Right atrium auricular region (tissue), 2 donors: ENCODE results near the gene SIX2. TPM values are rescaled to one million over a fixed set of nuclear protein-coding genes. Genes with fewer than 3 reads are reported as not detected.
A peak's percentile ranks its signal among the peaks of the same experiment; 100 is the strongest.

Experiments
- DNase-seq: peaks from one replicate; pipeline ENCODE4 v3.0.0-alpha.2; 2019; ENCODE audit warnings: low spot score
- H3K27ac ChIP-seq, 2 donors: fragments of 200-600 bp; sonication (generic); 1 replicate in 1 of 2; 2 replicates in 1 of 2; pipeline ENCODE4 v1.5.1; 2016 to 2019
- H3K27me3 ChIP-seq, 2 donors: fragments of 200-600 bp; sonication (generic); one replicate each; pipeline versions ENCODE4 v1.5.1 to v1.6.0; 2017 to 2019
- H3K36me3 ChIP-seq: fragments of 200-600 bp; sonication (generic); one replicate; pipeline ENCODE4 v1.5.1; 2016
- H3K4me1 ChIP-seq, 2 donors: fragments of 200-600 bp; sonication (generic); one replicate each; pipeline versions ENCODE4 v1.5.1 to v1.6.0; 2017 to 2019
- H3K4me3 ChIP-seq, 2 donors: fragments of 200-600 bp; sonication (generic); 1 replicate in 1 of 2; 2 replicates in 1 of 2; pipeline ENCODE4 v1.5.1; 2017 to 2019; ENCODE audit warnings: mild to moderate bottlenecking in 1 of 2, moderate library complexity in 1 of 2
- H3K9me3 ChIP-seq, 2 donors: fragments of 200-600 bp; sonication (generic); one replicate each; pipeline ENCODE4 v1.5.1; 2019
- CTCF ChIP-seq, 2 donors: fragments of 200-600 bp; sonication (generic); IDR thresholded peaks; one replicate each; pipeline ENCODE4 v1.5.1; 2019; ENCODE audit warnings: antibody characterized with exemption in 2 of 2
- total RNA-seq, 2 donors: library from RNA; depleted of rRNA; stranded (reverse); fragments of >200 nt; gene quantifications; one replicate each; pipeline ENCODE4 v1.1.0, GENCODE V29; 2016

The SIX2 gene
- total RNA-seq, 2 donors from 2014 or later = 1.1 to 2.3 TPM

GRCh38 chr2:44957656-44958327, 51.5 kb downstream of the SIX2 start:
- H3K9me3 ChIP-seq = no peaks in the 10 kb centered on the region
- peaks cover 12 to 14% of the 10 kb centered on the region in 2 donors for H3K27me3 ChIP-seq
- no peaks in the 10 kb centered on the region for H3K36me3 ChIP-seq
- no peak overlapping the region for H3K27ac ChIP-seq
- peaks cover 0 to 22% of the 10 kb centered on the region in 2 donors for H3K4me1 ChIP-seq
- no peak for DNase-seq
- no peak for TF ChIP-seq CTCF (IDR thresholded peaks at IDR 0.05)
- H3K4me3 ChIP-seq = no peak overlapping the region

DNA sequence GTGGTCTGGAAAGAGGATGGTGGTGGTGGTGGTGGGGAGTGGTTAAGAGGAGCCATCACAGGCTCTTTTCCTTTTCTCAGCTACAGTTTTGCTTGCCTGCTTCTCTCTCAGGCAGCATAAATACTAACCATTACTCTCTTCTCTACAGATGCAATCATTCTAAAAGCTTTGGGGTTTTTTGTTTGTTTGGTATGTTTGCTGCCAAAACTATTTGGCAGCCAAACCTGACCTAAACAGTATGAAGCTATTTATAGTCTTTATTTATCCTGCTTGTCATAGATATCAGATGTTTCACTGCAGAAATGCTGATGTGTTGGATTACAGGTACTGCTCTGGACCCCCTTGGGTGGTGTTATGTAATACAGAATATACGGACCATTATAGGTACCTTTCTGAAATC, 52.4 kb downstream of the SIX2 start:
- peaks cover 18 to 24% of the 10 kb centered on the region in 2 donors for H3K27me3 ChIP-seq
- no peaks in the 10 kb centered on the region for H3K9me3 ChIP-seq
- no peaks in the 10 kb centered on the region for H3K36me3 ChIP-seq
- TF ChIP-seq CTCF (IDR thresholded peaks at IDR 0.05) = no peak
- peaks cover 0 to 31% of the 10 kb centered on the region in 2 donors for H3K4me1 ChIP-seq
- no peak for DNase-seq
- H3K4me3 ChIP-seq = no peak overlapping the region
- H3K27ac ChIP-seq = no peak overlapping the region

GRCh38 chr2:44955593-44956392, 53.5 kb downstream of the SIX2 start:
- peak; percentile 88 to 93 for TF ChIP-seq CTCF (IDR thresholded peaks at IDR 0.05)
- H3K36me3 ChIP-seq = no peaks in the 10 kb centered on the region
- peak; percentile 66 for DNase-seq
- H3K4me3 ChIP-seq = peak overlapping the region in 1 of 2 donors; percentile 35
- no peaks in the 10 kb centered on the region for H3K9me3 ChIP-seq
- no peak overlapping the region for H3K27ac ChIP-seq
- H3K27me3 ChIP-seq = peaks cover 18 to 26% of the 10 kb centered on the region in 2 donors
- H3K4me1 ChIP-seq = peaks cover 0 to 34% of the 10 kb centered on the region in 2 donors

Other genes starting within 250 kb of the SIX2 start
- gene SIX3, start 67.8 kb downstream of the SIX2 start, total RNA-seq = not detected